ENCODE data around the gene YAF2.

- TF ChIP-seq EP300 (IDR thresholded peaks at IDR 0.05; ENCODE audit: borderline replicate concordance) (no peak), EGR1 (IDR thresholded peaks at IDR 0.05) (no peak), MAX (IDR thresholded peaks at IDR 0.05) (no peak), RAD21 (IDR thresholded peaks at IDR 0.05; ENCODE audit: low read depth) (no peak), TAF1 (IDR thresholded peaks at IDR 0.05; ENCODE audit: low read depth) (no peak), CREB1 (IDR thresholded peaks at IDR 0.05; ENCODE audit: low read depth) (no peak), FOXM1 (IDR thresholded peaks at IDR 0.05; ENCODE audit: borderline replicate concordance, low read depth) (no peak), NFIC (IDR thresholded peaks at IDR 0.05) (no peak), TCF12 (IDR thresholded peaks at IDR 0.05; ENCODE audit: low read depth) (no peak), ZBTB7A (IDR thresholded peaks at IDR 0.05; ENCODE audit: low read depth) (no peak), USF1 (IDR thresholded peaks at IDR 0.05) (no peak), REST (IDR thresholded peaks at IDR 0.05; ENCODE audit: low read depth) (no peak), TEAD4 (IDR thresholded peaks at IDR 0.05) (no peak), CEBPB (IDR thresholded peaks at IDR 0.05) (no peak)
These were observed 24.1 kb downstream of the YAF2 start for GRCh38 chr12:42213954-42214426.

Data from Ishikawa (cell line).